ENCODE measurements around the gene ENOPH1.

GRCh38 chr4:82500435-82501153, 70.2 kb downstream of the ENOPH1 start:
- no peak for TF ChIP-seq POLR2A (IDR thresholded peaks at IDR 0.05)
- no peak for TF ChIP-seq CTCF (IDR thresholded peaks at IDR 0.05)
